Endothelial cell of hepatic sinusoid (primary cell): ENCODE results near the gene LRRC34.

ENCODE experiments used
- in situ Hi-C: cut with HindIII; loops from 2 replicates; pipeline ENCODE4 v1.10.0; 2017; ENCODE audit warnings: low sequenced_read_pairs

The LRRC34 gene

GRCh38 chr3:169769287-169770181 lies 43.2 kb downstream of the LRRC34 start, which contains the start of gene ACTRT3:
ACTRT3 (minus strand) TSS chr3:169769561; CDS start chr3:169769520, 41 bp downstream.
- in situ Hi-C loops = no loop called here

- in situ Hi-C loops = no loop called here
These were observed 47.7 kb downstream of the LRRC34 start, which contains the start of gene TERC for GRCh38 chr3:169764882-169765612. TERC (minus strand) TSS chr3:169765060.

- in situ Hi-C loops = no loop called here
These were observed 48.3 kb downstream of the LRRC34 start for GRCh38 chr3:169764312-169764881.

- in situ Hi-C loops = no loop called here
These were observed 52.2 kb downstream of the LRRC34 start for GRCh38 chr3:169760479-169760878.

GRCh38 chr3:169759256-169759655 lies 53.4 kb downstream of the LRRC34 start:
- in situ Hi-C loops = no loop called here

- in situ Hi-C loops = no loop called here
These were observed 54.2 kb downstream of the LRRC34 start for GRCh38 chr3:169758359-169758994.

- in situ Hi-C loops = no loop called here
These were observed 57.2 kb downstream of the LRRC34 start for GRCh38 chr3:169755488-169755887.

- in situ Hi-C loops = no loop called here
These were observed 58.0 kb downstream of the LRRC34 start for GRCh38 chr3:169754711-169755110.

- in situ Hi-C loops = no loop called here
These were observed 60.8 kb downstream of the LRRC34 start for GRCh38 chr3:169751875-169752274.

GRCh38 chr3:169750665-169751064 lies 62.0 kb downstream of the LRRC34 start:
- in situ Hi-C loops = no loop called here

- in situ Hi-C loops = no loop called here
These were observed 64.0 kb downstream of the LRRC34 start for GRCh38 chr3:169748670-169749069.

GRCh38 chr3:169746924-169747323 lies 65.8 kb downstream of the LRRC34 start:
- in situ Hi-C loops = no loop called here

- in situ Hi-C loops = no loop called here
These were observed 68.2 kb downstream of the LRRC34 start for GRCh38 chr3:169744366-169745054.
